Adrenal gland (tissue), 12 donors: Measurements from ENCODE around the gene AFAP1. TPM values are rescaled to one million over a fixed set of nuclear protein-coding genes. Genes with fewer than 3 reads are reported as not detected.

ENCODE experiments used
- DNase-seq, 7 donors: peaks; one replicate each; pipeline ENCODE4 v3.0.0-alpha.2; 2019 to 2020
- H3K27ac ChIP-seq, 5 donors: fragments of 200-600 bp; sonication (generic) in 4 of 5; 1 replicate in 3 of 5; 2 replicates in 2 of 5; pipeline versions ENCODE4 v1.5.1 to v1.8.0; 2016 to 2020; ENCODE audit warnings: mild to moderate bottlenecking in 1 of 5
- H3K27me3 ChIP-seq: fragments of 200-600 bp; 2 replicates; pipeline ENCODE4 v1.8.0; 2021
- H3K36me3 ChIP-seq, 2 donors: fragments of 200-600 bp; replicated peaks in 1 of 2; 1 replicate in 1 of 2; 2 replicates in 1 of 2; pipeline versions ENCODE4 v1.5.1 to v1.8.0; 2018 to 2022
- H3K4me1 ChIP-seq, 2 donors: fragments of 200-600 bp; replicated peaks in 1 of 2; 1 replicate in 1 of 2; 2 replicates in 1 of 2; pipeline versions ENCODE4 v1.5.1 to v1.8.0; 2018 to 2021
- H3K4me3 ChIP-seq, 4 donors: fragments of 200-600 bp; sonication (generic) in 3 of 4; one replicate each; pipeline ENCODE4 v1.5.1; 2016 to 2018
- H3K9me3 ChIP-seq, 3 donors: fragments of 200-600 bp; sonication (generic) in 1 of 3; replicated peaks in 1 of 3; 1 replicate in 2 of 3; 2 replicates in 1 of 3; pipeline versions ENCODE4 v1.5.1 to v1.8.0; 2016 to 2021
- CTCF ChIP-seq, 6 experiments: fragments of 450-650 bp in 4 of 6; fragments of 200-600 bp in 2 of 6; sonication (generic) in 1 of 6; IDR thresholded peaks; 1 replicate in 5 of 6; 2 replicates in 1 of 6; pipeline versions ENCODE4 v1.5.1 to v1.8.0; 2016 to 2021; ENCODE audit warnings: antibody characterized with exemption in 6 of 6, mild to moderate bottlenecking in 2 of 6, moderate library complexity in 1 of 6
- POLR2A ChIP-seq, 2 donors: fragments of 450-650 bp; IDR thresholded peaks; one replicate each; pipeline ENCODE4 v1.6.1; 2017; ENCODE audit warnings: antibody characterized with exemption in 2 of 2, mild to moderate bottlenecking in 2 of 2, moderate library complexity in 1 of 2
- WGBS, 4 donors: extraction: QIAGEN DNeasy Blood & Tissue Kit in 2 of 4; methylation state at CpG; one replicate each; pipeline versions ENCODE4 v1.1.5 to v1.1.7; 2013 to 2017; 5-methylcytosine and 5-hydroxymethylcytosine counted together
- intact Hi-C, 2 donors: fragments of 100-400 bp; cut with DNase I; formaldehyde crosslinking; loops; one replicate each; pipeline versions ENCODE4 v1.14.1 to v1.15.0; 2022 to 2023
- polyA plus RNA-seq, 3 donors: library from polyadenylated mRNA; stranded (reverse); fragments of 200-250 nt in 2 of 3; fragments of 350-450 nt in 1 of 3; fragmentation: Illumina TruSeq in 1 of 3; extraction: RNeasy Lipid Tissue Mini Kit (QIAGEN cat#74804) in 1 of 3; gene quantifications; one replicate each; pipeline ENCODE4 v1.2.3, GENCODE V29; 2013 to 2014
- total RNA-seq, 9 donors: library from RNA; depleted of rRNA in 4 of 9; stranded (reverse); fragments of >200 nt in 4 of 9; fragments of 120-200 nt in 1 of 9; fragmentation: NEBNext Ultra II Directional in 1 of 9; extraction: Animal tissue kit (Norgen Biotek cat#: 25700) in 1 of 9; gene quantifications; one replicate each; pipeline versions ENCODE4 v1.1.0 to v1.2.4, GENCODE V29; 2013 to 2023
- donor health status: healthy with polysubstance abuse.
- donor health status: Bipolar disorder and iron deficiency.
- donor health status: DM: yes; HTN: yes; CAD: no.
- donor health status: DM: no; HTN: no; CAD: no.
- donor health status: DM: no; HTN: no; CAD: no.
- donor health status: DM: yes; HTN: yes; CAD: no.

The AFAP1 gene
- total and polyA plus RNA-seq, 12 donors, result 3.3 to 16.1 (median 9.8) TPM

GRCh38 chr4:7879127-7879526 lies 60.5 kb downstream of the AFAP1 start:
- no peak overlapping the region for H3K4me3 ChIP-seq
- TF ChIP-seq CTCF (IDR thresholded peaks at IDR 0.05) (no peak), POLR2A (IDR thresholded peaks at IDR 0.05) (no peak)
- DNase-seq, result peak in 1 of 7 donors; percentile 19
- no peaks in the 10 kb centered on the region for H3K9me3 ChIP-seq
- H3K36me3 ChIP-seq, result no peaks in the 10 kb centered on the region
- no peak overlapping the region for H3K27ac ChIP-seq
- intact Hi-C loops, result no loop called here
- WGBS, 4 donors, result 31 to 49% (median 37%) methylated on average over 6 of the region's 6 CpGs
- H3K27me3 ChIP-seq, result no peaks in the 10 kb centered on the region
- no peaks in the 10 kb centered on the region for H3K4me1 ChIP-seq

- TF ChIP-seq POLR2A (IDR thresholded peaks at IDR 0.05) (no peak), CTCF (IDR thresholded peaks at IDR 0.05) (no peak)
- Histone ChIP-seq H3K36me3 (no peaks in the 10 kb centered on the region), H3K27me3 (no peaks in the 10 kb centered on the region), H3K9me3 (no peaks in the 10 kb centered on the region), H3K4me1 (no peaks in the 10 kb centered on the region), H3K4me3 (no peak overlapping the region), H3K27ac (no peak overlapping the region)
- intact Hi-C loops, result no loop called here
- 85 to 93% (median 85%) methylated on average over 6 of the region's 6 CpGs for WGBS, 4 donors
- no peak for DNase-seq
Measured at GRCh38 chr4:7878323-7878722, 61.3 kb downstream of the AFAP1 start.

GRCh38 chr4:7877176-7877575 lies 62.5 kb downstream of the AFAP1 start:
- Histone ChIP-seq H3K27me3 (no peaks in the 10 kb centered on the region), H3K27ac (no peak overlapping the region), H3K4me1 (no peaks in the 10 kb centered on the region), H3K9me3 (no peaks in the 10 kb centered on the region), H3K4me3 (no peak overlapping the region), H3K36me3 (no peaks in the 10 kb centered on the region)
- DNase-seq, result no peak
- TF ChIP-seq POLR2A (IDR thresholded peaks at IDR 0.05) (no peak), CTCF (IDR thresholded peaks at IDR 0.05) (no peak)
- intact Hi-C loops, result no loop called here
- 84 to 93% (median 89%) methylated on average over 6 of the region's 6 CpGs for WGBS, 4 donors

- Histone ChIP-seq H3K4me3 (no peak overlapping the region), H3K36me3 (no peaks in the 10 kb centered on the region), H3K27ac (no peak overlapping the region), H3K9me3 (no peaks in the 10 kb centered on the region), H3K27me3 (no peaks in the 10 kb centered on the region), H3K4me1 (no peaks in the 10 kb centered on the region)
- WGBS, 4 donors, result 56 to 71% (median 65%) methylated on average over 15 of the region's 15 CpGs
- intact Hi-C loops, result no loop called here
- TF ChIP-seq POLR2A (IDR thresholded peaks at IDR 0.05) (no peak), CTCF (IDR thresholded peaks at IDR 0.05) (no peak)
- peak in 1 of 7 donors; percentile 25 for DNase-seq
Measured at GRCh38 chr4:7876201-7876875, 63.3 kb downstream of the AFAP1 start.
